Ramos (cell line): Measurements from ENCODE around the gene RASAL2.

ENCODE experiments used
- in situ Hi-C: fragments of 300-500 bp; cut with MboI; formaldehyde crosslinking; loops from one replicate; pipeline ENCODE4 v1.14.3; 2022; ENCODE audit warnings: low sequenced_read_pairs; ENCODE audit not compliant: unreplicated experiment

RASAL2 gene

GRCh38 chr1:178411756-178412399, 318.0 kb downstream of the RASAL2 start:
- in situ Hi-C loops: no loop called here

DNA sequence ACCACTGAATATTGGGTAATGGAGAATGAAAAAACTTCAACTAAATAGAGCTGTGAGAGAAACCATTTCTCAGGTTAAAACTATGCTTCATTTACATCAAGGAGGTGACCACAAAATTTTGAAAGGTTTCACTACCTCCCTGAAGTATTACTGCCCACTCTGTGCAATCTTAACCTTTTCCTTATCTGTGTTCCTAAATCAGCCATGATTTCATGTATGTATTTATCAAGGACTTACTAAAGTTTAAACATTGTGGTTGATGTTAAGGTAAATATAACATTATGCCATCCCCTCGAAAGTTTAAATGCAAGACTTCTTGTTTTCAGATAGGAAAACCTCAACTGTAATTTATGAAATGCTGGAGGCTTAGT, 318.5 kb downstream of the RASAL2 start:
- in situ Hi-C loops: no loop called here

DNA sequence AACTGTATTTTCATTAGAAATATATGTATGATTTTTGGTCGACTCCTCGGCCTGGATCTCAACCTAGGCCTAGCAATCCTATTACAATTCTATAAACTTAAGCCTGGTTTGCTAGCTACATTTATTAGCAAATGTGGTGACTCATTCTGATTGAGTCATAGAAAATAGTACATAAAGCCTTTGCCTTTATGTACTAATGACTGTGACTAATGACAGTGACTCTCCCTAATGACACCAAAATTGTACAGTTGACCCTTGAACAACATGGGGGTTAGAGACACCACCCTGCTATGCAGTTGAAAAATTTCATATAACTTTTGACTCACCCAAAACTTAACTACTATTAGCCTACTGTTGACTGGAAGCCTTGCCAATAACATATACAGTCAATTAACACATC, 324.0 kb downstream of the RASAL2 start:
- in situ Hi-C loops: no loop called here

DNA sequence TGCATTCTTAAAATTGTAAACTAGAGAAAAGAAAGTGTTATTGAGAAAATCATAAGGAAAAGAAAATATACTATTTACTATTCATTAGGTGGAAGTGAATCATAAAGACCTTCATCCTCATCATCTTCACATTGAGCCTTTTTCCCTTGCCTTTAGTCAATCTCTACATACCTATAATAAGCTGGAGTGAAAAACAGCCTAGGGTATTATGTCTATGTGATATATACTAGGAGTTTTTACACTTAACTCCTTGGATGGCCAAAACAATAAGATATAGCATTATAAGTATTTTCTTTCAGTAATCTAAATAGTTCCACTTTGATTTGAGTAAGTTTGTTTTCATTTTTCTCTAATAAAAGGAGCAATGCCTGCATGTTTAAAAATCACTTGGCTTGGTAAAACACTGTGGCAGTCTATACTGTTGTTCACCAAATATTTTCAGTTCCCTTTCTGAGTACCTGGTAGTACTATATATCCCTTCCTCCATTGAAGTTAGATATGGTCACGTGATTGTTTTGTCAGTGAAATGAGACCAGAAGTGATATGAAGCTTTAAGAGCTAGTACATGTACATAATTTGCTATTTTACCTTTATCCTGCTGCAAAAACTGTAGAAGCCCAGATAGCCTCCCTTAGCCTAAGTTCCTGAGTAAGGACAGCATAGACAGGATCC, 324.5 kb downstream of the RASAL2 start:
- in situ Hi-C loops: no loop called here

GRCh38 chr1:178434360-178434759, 340.5 kb downstream of the RASAL2 start:
- in situ Hi-C loops: no loop called here

DNA sequence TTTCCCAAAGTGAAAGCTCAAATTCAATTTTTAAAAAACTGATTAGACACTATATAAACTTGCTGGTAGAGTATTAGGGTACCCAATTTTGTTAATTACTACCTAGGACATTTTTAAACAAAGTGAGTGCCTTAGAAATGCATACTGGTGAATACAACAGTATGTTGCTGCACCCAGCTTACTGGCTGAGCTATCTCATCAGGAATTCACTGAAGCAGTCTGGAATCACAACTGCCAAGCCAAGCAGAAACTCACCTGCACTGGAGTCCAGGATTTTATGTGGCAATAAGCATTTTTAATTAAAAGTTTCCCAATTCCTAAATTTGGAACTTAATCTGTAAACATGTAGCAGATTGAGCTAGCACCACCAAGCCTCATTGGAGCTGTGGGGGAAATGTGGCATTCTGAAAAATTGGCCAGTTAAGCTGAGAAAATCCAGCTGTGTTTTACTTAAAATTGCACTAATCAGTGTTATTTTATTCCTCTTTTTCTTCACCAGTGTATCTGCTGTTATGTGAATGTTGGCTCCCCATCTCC, 341.1 kb downstream of the RASAL2 start:
- in situ Hi-C loops: no loop called here

DNA sequence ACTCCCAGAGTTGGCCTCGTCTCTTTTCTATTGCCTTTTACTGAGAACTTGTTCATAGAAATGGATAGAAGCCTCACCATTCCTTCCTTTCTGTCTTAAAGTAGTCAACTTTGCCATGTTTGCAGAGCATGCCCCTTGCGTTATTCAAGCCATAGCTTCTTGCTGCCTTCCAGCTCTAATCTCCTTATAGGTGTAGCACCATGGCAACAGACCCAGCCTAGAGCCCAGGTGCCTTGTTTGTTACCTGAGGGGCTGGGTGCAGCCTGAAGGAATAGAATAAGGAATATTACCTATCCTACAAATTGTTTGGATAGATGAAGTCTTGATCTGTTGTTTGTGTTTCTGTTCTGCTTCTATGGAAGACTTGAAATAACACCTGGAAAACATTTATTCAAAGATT, 343.0 kb downstream of the RASAL2 start:
- in situ Hi-C loops: no loop called here

- in situ Hi-C loops: no loop called here
Observed at GRCh38 chr1:178438432-178438831, 344.5 kb downstream of the RASAL2 start.

- in situ Hi-C loops: no loop called here
Observed at GRCh38 chr1:178442925-178443324, 349.0 kb downstream of the RASAL2 start.

- in situ Hi-C loops: no loop called here
Observed at GRCh38 chr1:178450871-178451270, 357.0 kb downstream of the RASAL2 start.

- in situ Hi-C loops: no loop called here
Observed at GRCh38 chr1:178451529-178451928, 357.6 kb downstream of the RASAL2 start.

GRCh38 chr1:178452013-178452412, 358.1 kb downstream of the RASAL2 start:
- in situ Hi-C loops: no loop called here

DNA sequence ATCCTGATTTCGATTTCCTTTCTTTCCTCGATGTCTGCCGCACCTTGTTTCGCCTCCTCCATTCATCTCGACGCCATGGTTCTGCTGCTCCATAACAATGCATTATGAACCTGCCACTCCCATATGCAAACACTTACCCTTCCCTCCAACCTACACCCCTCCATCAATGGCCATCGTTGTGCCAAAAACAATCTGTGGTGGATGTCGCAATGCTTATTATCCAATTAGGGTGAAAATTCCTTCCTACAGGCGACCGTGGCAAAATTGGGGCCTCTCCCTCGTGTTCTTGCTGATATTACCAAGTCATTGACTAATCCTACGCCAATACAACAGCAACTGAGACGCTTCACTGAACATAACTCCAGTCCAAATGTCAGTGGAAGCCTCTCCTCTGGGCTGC, 362.6 kb downstream of the RASAL2 start:
- in situ Hi-C loops: no loop called here

GRCh38 chr1:178457651-178458050, 363.7 kb downstream of the RASAL2 start:
- in situ Hi-C loops: no loop called here

DNA sequence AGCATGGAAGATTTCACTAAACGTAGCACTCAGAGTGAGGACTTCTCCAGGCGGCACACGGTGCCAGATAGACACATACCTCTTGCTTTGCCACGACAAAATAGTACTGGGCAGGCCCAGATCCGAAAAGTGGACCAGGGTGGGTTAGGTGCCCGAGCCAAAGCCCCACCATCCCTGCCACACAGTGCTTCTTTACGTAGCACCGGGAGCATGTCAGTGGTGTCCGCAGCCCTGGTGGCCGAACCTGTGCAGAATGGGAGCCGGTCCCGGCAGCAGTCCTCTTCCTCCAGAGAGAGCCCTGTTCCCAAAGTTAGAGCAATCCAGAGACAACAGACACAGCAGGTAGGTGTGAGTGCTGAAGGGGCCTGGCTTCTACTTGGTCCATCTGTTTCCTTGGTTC, 364.3 kb downstream of the RASAL2 start:
- in situ Hi-C loops: no loop called here

DNA sequence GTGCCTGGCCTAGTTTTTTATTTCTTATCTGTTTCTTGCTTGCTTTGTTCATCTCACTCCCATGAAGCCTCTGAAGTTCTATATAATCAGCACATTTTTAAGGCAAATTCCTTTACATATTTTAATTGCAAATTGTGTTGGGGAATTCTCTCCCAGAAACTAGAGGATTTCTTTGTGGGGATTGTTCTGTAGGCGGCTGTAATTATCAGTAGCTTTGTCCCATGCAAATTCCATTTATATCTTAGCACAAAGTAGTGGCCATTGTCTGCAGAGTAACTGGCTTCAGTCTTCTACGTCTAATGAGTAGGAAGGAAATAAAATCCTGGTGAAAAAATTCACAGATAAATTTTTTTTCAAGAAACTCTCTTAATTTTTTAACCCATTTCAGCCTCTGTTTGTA, 367.2 kb downstream of the RASAL2 start:
- in situ Hi-C loops: no loop called here

GRCh38 chr1:178461701-178462100, 367.8 kb downstream of the RASAL2 start:
- in situ Hi-C loops: no loop called here

DNA sequence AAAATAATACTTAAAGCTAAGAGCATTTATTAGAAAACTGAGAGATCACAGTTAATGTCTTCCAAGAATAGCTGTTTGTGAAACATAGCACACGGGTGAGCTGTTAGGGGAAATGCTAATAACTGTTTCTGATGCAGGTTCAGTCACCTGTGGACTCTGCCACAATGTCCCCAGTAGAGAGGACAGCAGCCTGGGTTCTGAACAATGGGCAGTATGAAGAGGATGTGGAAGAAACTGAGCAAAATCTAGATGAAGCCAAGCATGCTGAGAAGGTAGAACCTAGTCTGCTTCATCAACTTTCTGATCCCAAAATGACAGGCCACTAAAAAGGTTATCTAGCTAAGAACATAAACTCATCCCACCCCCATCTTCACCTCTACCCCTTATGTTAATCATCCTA, 370.2 kb downstream of the RASAL2 start:
- in situ Hi-C loops: no loop called here

DNA sequence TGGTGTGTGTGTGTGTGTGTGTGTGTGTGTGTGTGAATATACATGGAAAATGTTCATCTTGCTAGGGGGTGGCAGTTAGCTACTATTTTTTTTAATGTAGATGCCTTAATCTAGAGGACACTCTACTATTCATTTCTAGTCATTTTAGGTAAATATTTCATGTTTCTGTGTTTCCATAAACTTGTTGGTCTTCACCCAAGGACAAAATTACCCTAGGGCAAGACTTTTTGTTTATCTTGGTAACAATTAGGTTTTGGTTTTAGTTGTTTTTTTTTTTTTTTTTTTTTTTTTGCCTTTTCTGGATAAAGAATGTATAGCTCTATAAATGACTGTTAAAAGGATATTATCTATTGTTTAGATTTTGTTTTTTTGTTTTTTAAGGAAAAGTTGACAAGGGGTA, 370.7 kb downstream of the RASAL2 start:
- in situ Hi-C loops: no loop called here

DNA sequence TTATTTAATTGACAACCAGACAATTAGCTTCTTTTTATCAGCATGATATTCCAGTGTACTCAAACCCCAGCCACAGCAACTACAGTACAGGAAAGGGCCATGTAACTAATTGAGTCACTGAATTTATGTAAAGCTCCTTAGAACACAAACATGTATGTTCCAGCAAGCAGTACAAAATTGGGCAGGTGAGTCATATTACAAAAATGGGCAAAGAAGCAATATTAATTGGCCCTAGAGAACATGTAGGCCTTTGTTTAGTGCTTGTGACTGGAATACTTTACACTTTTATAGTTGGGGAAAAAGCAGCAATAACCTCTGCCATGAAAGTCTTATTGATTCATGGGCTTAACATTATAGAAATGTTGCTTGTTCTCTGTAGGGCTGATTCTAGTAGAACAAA, 371.1 kb downstream of the RASAL2 start:
- in situ Hi-C loops: no loop called here

DNA sequence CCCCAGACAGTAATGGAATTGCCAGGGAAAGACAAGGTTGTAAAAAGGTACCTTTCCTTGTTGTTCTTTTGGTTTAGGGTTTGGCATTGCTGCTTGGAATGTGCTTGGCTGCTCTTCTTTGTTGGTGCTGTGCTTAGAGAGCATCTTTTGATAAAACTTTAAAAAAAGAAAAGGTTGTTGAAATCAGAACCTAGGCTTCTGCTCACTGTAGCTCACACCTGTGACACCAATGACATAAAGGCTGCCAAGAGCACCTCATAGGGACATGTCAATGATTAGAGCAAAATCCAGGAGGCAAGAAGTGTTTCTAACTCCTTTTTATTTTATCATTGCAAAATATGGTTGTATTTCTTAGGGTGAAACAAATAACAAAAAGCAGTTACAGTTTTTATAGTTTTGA, 373.9 kb downstream of the RASAL2 start:
- in situ Hi-C loops: no loop called here

- in situ Hi-C loops: no loop called here
Observed at GRCh38 chr1:178470411-178470960, 376.6 kb downstream of the RASAL2 start.
